ENCODE results near the gene AGBL3. TPM values are rescaled to one million over a fixed set of nuclear protein-coding genes. Genes with fewer than 3 reads are reported as not detected.
"Not testable (repeated sequence)": the region's sequence is repeated elsewhere in the genome, so short reads cannot be mapped to it uniquely, and the experiment has no call there.

The AGBL3 gene
- total RNA-seq, 4 donors from 2014 or later = 0.66 to 3.3 (median 1.7) TPM

- no peak for TF ChIP-seq POLR2AphosphoS5 (IDR thresholded peaks at IDR 0.05)
- no peak for TF ChIP-seq CTCF (IDR thresholded peaks at IDR 0.05)
- no peak for TF ChIP-seq EP300 (IDR thresholded peaks at IDR 0.05)
- no peak for TF ChIP-seq POLR2A (IDR thresholded peaks at IDR 0.05; ENCODE audit: low read depth)
- WGBS = 76% methylated on average over 6 of the region's 6 CpGs
- H3K4me3 ChIP-seq = no peak overlapping the region
- no peaks in the 10 kb centered on the region for H3K36me3 ChIP-seq
- no peak for DNase-seq (ENCODE audit: extremely low spot score)
- H3K4me1 ChIP-seq = no peaks in the 10 kb centered on the region
- H3K9me3 ChIP-seq = peaks cover 0 to 7% (median 2%) of the 10 kb centered on the region in 4 donors
- no peaks in the 10 kb centered on the region for H3K27me3 ChIP-seq
- intact Hi-C loops (cut with DNase I) = no loop called here
- H3K27ac ChIP-seq (replicated peaks in 1 of 4) = no peak overlapping the region
Measured at GRCh38 chr7:135121868-135122267, 135.6 kb downstream of the AGBL3 start.

- intact Hi-C loops (cut with DNase I); H3K36me3 ChIP-seq; H3K4me3 ChIP-seq; H3K27ac ChIP-seq (replicated peaks in 1 of 4); H3K9me3 ChIP-seq; DNase-seq (ENCODE audit: extremely low spot score); H3K27me3 ChIP-seq; H3K4me1 ChIP-seq: not testable (repeated sequence)
- WGBS = 82% methylated on average over 3 of the region's 3 CpGs
Measured at GRCh38 chr7:135124631-135125030, 138.3 kb downstream of the AGBL3 start.

- H3K27ac ChIP-seq (replicated peaks in 1 of 4) = no peak overlapping the region
- H3K4me3 ChIP-seq = no peak overlapping the region
- intact Hi-C loops (cut with DNase I) = no loop called here
- no peaks in the 10 kb centered on the region for H3K27me3 ChIP-seq
- H3K36me3 ChIP-seq = no peaks in the 10 kb centered on the region
- WGBS = 88% methylated on average over 1 of the region's 1 CpG
- TF ChIP-seq POLR2AphosphoS5 (IDR thresholded peaks at IDR 0.05) = no peak
- no peak for TF ChIP-seq CTCF (IDR thresholded peaks at IDR 0.05)
- TF ChIP-seq EP300 (IDR thresholded peaks at IDR 0.05) = no peak
- TF ChIP-seq POLR2A (IDR thresholded peaks at IDR 0.05; ENCODE audit: low read depth) = no peak
- no peak for DNase-seq (ENCODE audit: extremely low spot score)
- H3K4me1 ChIP-seq = no peaks in the 10 kb centered on the region
- H3K9me3 ChIP-seq = peaks cover 0 to 4% (median 0%) of the 10 kb centered on the region in 4 donors
Measured at GRCh38 chr7:135128931-135129330, 142.6 kb downstream of the AGBL3 start.

- TF ChIP-seq POLR2AphosphoS5 (IDR thresholded peaks at IDR 0.05) = no peak
- TF ChIP-seq EP300 (IDR thresholded peaks at IDR 0.05) = no peak
- TF ChIP-seq POLR2A (IDR thresholded peaks at IDR 0.05; ENCODE audit: low read depth) = no peak
- TF ChIP-seq CTCF (IDR thresholded peaks at IDR 0.05) = no peak
- no peak overlapping the region for H3K4me3 ChIP-seq
Measured at GRCh38 chr7:135129579-135129978, 143.3 kb downstream of the AGBL3 start.

GRCh38 chr7:135143885-135144668 is 157.8 kb downstream of the AGBL3 start:
- Histone ChIP-seq H3K9me3 (no peaks in the 10 kb centered on the region), H3K4me3 (no peak overlapping the region), H3K36me3 (no peaks in the 10 kb centered on the region), H3K27ac (replicated peaks in 1 of 4) (no peak overlapping the region), H3K27me3 (no peaks in the 10 kb centered on the region), H3K4me1 (peaks cover 18 to 24% (median 21%) of the 10 kb centered on the region in 4 donors)
- intact Hi-C loops (cut with DNase I) = no loop called here
- WGBS = 84% methylated on average over 3 of the region's 3 CpGs
- TF ChIP-seq POLR2A (IDR thresholded peaks at IDR 0.05; ENCODE audit: low read depth) (no peak), POLR2AphosphoS5 (IDR thresholded peaks at IDR 0.05) (no peak), CTCF (IDR thresholded peaks at IDR 0.05) (no peak), EP300 (IDR thresholded peaks at IDR 0.05) (no peak)
- DNase-seq (ENCODE audit: extremely low spot score) = no peak

More at GRCh38 chr7:135129579-135129978, 143.3 kb downstream of the AGBL3 start:
- Histone ChIP-seq H3K4me1 (no peaks in the 10 kb centered on the region), H3K27me3 (no peaks in the 10 kb centered on the region), H3K36me3 (no peaks in the 10 kb centered on the region), H3K27ac (replicated peaks in 1 of 4) (no peak overlapping the region), H3K9me3 (peaks cover 0 to 4% (median 0%) of the 10 kb centered on the region in 4 donors)
- intact Hi-C loops (cut with DNase I) = no loop called here
- no peak for DNase-seq (ENCODE audit: extremely low spot score)

All from esophagus muscularis mucosa (tissue), 4 donors.